Uterus (tissue), 4 donors: ENCODE results near the gene SGCE. TPM values are rescaled to one million over a fixed set of nuclear protein-coding genes. Genes with fewer than 3 reads are reported as not detected.

Experiments
- DNase-seq, 2 donors: peaks; one replicate each; pipeline ENCODE4 v3.0.0-alpha.2; 2019 to 2020
- H3K27ac ChIP-seq, 2 donors: fragments of 200-600 bp; sonication (generic); 1 replicate in 1 of 2; 2 replicates in 1 of 2; pipeline ENCODE4 v1.5.1; 2016 to 2018
- H3K27me3 ChIP-seq, 2 donors: fragments of 200-600 bp; sonication (generic); one replicate each; pipeline ENCODE4 v1.5.1; 2018 to 2019; ENCODE audit warnings: control low read depth in 1 of 2
- H3K36me3 ChIP-seq, 2 donors: fragments of 200-600 bp; sonication (generic); one replicate each; pipeline ENCODE4 v1.5.1; 2019; ENCODE audit warnings: control low read depth in 1 of 2
- H3K4me1 ChIP-seq, 2 donors: fragments of 200-600 bp; sonication (generic); one replicate each; pipeline ENCODE4 v1.5.1; 2018 to 2019; ENCODE audit warnings: control low read depth in 1 of 2
- H3K4me3 ChIP-seq, 2 donors: fragments of 200-600 bp; sonication (generic); 1 replicate in 1 of 2; 2 replicates in 1 of 2; pipeline ENCODE4 v1.5.1; 2018 to 2019; ENCODE audit warnings: mild to moderate bottlenecking in 1 of 2
- H3K9me3 ChIP-seq, 2 donors: fragments of 200-600 bp; sonication (generic); one replicate each; pipeline ENCODE4 v1.5.1; 2019; ENCODE audit warnings: control low read depth in 1 of 2
- CTCF ChIP-seq, 4 experiments: fragments of 200-600 bp in 2 of 4; fragments of 450-650 bp in 2 of 4; sonication (generic) in 2 of 4; IDR thresholded peaks; one replicate each; pipeline ENCODE4 v1.5.1; 2016 to 2019; ENCODE audit warnings: antibody characterized with exemption in 4 of 4, mild to moderate bottlenecking in 2 of 4, moderate library complexity in 1 of 4
- POLR2A ChIP-seq, 2 donors: fragments of 450-650 bp; IDR thresholded peaks; one replicate each; pipeline ENCODE4 v1.6.1; 2016; ENCODE audit warnings: antibody characterized with exemption in 2 of 2, mild to moderate bottlenecking in 1 of 2, moderate library complexity in 1 of 2
- intact Hi-C: fragments of 100-400 bp; cut with DNase I; formaldehyde crosslinking; loops from one replicate; pipeline ENCODE4 v1.15.1; 2023; ENCODE audit warnings: low total_unique reads
- total RNA-seq, 4 donors: library from RNA; depleted of rRNA in 3 of 4; stranded (reverse); fragments of >200 nt in 3 of 4; gene quantifications; one replicate each; pipeline versions ENCODE4 v1.1.0 to v1.2.4, GENCODE V29; 2014 to 2023
- donor health status: DM: yes; HTN: yes; CAD: no.

Gene SGCE
- total RNA-seq, 4 donors from 2014 or later, result 118 to 790 (median 182) TPM

DNA sequence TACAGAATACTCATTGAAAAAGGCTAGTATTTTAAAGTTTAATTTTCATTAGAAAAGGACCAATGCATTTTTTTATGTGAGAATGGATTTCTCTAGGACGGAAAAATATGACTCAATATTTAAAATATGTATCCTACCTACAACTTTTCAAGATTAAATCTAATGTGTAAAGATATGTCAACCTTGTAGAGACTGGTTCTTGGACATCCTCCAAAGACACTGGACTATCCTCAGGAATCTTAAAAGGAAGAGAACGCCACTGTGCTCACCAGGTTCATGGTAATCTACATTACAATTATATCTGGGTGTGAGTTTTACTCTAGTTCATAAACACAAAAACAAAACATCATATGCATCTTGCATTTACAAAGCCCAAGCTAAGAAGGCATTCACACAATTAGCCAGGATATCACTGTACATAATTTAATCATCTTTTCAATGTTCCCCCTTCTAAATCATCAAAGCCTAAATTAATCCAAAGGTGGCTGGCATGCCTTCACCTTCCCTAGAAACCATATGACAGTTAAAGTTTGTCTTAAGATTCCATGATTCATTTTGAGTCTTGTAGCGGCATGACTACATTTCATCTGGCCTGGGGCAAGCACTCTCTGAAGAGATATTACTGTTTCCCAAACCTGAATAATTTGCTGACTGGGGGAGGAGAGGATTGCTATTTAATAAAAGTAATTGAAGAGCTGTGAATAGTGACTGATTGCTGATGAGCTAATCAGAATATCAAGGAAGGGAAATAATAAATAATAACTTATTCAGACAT lies 12.0 kb downstream of the SGCE start:
- Histone ChIP-seq H3K9me3 (no peaks in the 10 kb centered on the region), H3K27me3 (no peaks in the 10 kb centered on the region), H3K4me3 (no peak overlapping the region), H3K36me3 (no peaks in the 10 kb centered on the region), H3K4me1 (no peaks in the 10 kb centered on the region), H3K27ac (no peak overlapping the region)
- DNase-seq, result no peak
- no peak for TF ChIP-seq CTCF (IDR thresholded peaks at IDR 0.05)
- no peak for TF ChIP-seq POLR2A (IDR thresholded peaks at IDR 0.05)
- intact Hi-C loops, result no loop called here

GRCh38 chr7:94642838-94643653 lies 12.9 kb downstream of the SGCE start:
- H3K27me3 ChIP-seq, result no peaks in the 10 kb centered on the region
- H3K27ac ChIP-seq, result no peak overlapping the region
- intact Hi-C loops, result no loop called here
- H3K9me3 ChIP-seq, result no peaks in the 10 kb centered on the region
- no peak for DNase-seq
- no peak overlapping the region for H3K4me3 ChIP-seq
- H3K36me3 ChIP-seq, result no peaks in the 10 kb centered on the region
- H3K4me1 ChIP-seq, result no peaks in the 10 kb centered on the region
- TF ChIP-seq CTCF (IDR thresholded peaks at IDR 0.05) (no peak), POLR2A (IDR thresholded peaks at IDR 0.05) (no peak)

GRCh38 chr7:94639384-94639783 lies 16.5 kb downstream of the SGCE start:
- TF ChIP-seq POLR2A (IDR thresholded peaks at IDR 0.05), result no peak
- no peak for TF ChIP-seq CTCF (IDR thresholded peaks at IDR 0.05)
- DNase-seq, result no peak
- Histone ChIP-seq H3K27me3 (no peaks in the 10 kb centered on the region), H3K27ac (no peak overlapping the region), H3K9me3 (no peaks in the 10 kb centered on the region), H3K36me3 (no peaks in the 10 kb centered on the region), H3K4me1 (no peaks in the 10 kb centered on the region), H3K4me3 (no peak overlapping the region)
- intact Hi-C loops, result no loop called here

DNA sequence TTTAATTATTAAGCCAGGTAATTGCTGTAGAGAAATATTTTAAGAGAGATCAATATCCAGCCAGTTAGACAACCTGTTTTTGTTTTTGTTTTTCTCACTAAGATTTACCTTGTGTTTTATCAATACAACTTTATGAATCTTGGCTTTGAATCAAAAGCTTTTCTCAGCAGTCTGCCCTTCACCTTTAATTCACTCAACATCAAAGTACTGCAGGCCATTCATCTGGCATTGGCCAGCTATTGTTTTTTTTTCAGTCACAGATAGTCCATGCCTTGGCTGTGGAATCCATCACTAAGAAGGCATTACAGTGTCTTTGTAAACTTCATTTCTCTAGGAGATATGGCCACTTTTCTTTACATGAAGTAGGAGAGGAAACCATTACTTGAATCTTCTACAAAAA lies 20.2 kb downstream of the SGCE start:
- Histone ChIP-seq H3K36me3 (no peaks in the 10 kb centered on the region), H3K27ac (no peak overlapping the region), H3K4me3 (no peak overlapping the region), H3K9me3 (no peaks in the 10 kb centered on the region), H3K4me1 (no peaks in the 10 kb centered on the region), H3K27me3 (no peaks in the 10 kb centered on the region)
- no peak for TF ChIP-seq CTCF (IDR thresholded peaks at IDR 0.05)
- no peak for TF ChIP-seq POLR2A (IDR thresholded peaks at IDR 0.05)
- intact Hi-C loops, result no loop called here
- DNase-seq, result no peak

GRCh38 chr7:94634502-94634901 lies 21.4 kb downstream of the SGCE start:
- no peak overlapping the region for H3K27ac ChIP-seq
- TF ChIP-seq CTCF (IDR thresholded peaks at IDR 0.05), result no peak
- no peak for TF ChIP-seq POLR2A (IDR thresholded peaks at IDR 0.05)

More at GRCh38 chr7:94634502-94634901, 21.4 kb downstream of the SGCE start:
- intact Hi-C loops, result no loop called here
- Histone ChIP-seq H3K27me3 (no peaks in the 10 kb centered on the region), H3K9me3 (no peaks in the 10 kb centered on the region), H3K4me3 (no peak overlapping the region), H3K36me3 (no peaks in the 10 kb centered on the region), H3K4me1 (no peaks in the 10 kb centered on the region)
- no peak for DNase-seq
